Measurements from ENCODE around the gene TBC1D8.

Gene TBC1D8

GRCh38 chr2:100969998-100970397 lies 181.2 kb downstream of the TBC1D8 start:
- no peak for DNase-seq

GRCh38 chr2:100968146-100969145 lies 182.7 kb downstream of the TBC1D8 start:
- no peak for DNase-seq

- no peak for DNase-seq
Measured at GRCh38 chr2:100967716-100968115, 183.5 kb downstream of the TBC1D8 start.

GRCh38 chr2:100965596-100965995 lies 185.6 kb downstream of the TBC1D8 start:
- no peak for DNase-seq

GRCh38 chr2:100964681-100965169 lies 186.5 kb downstream of the TBC1D8 start:
- DNase-seq: no peak

GRCh38 chr2:100964222-100964621 lies 187.0 kb downstream of the TBC1D8 start:
- no peak for DNase-seq

GRCh38 chr2:100963026-100963375 lies 188.2 kb downstream of the TBC1D8 start:
- no peak for DNase-seq

- DNase-seq: no peak
Measured at GRCh38 chr2:100962366-100963025, 188.7 kb downstream of the TBC1D8 start.

GRCh38 chr2:100960688-100961087 lies 190.5 kb downstream of the TBC1D8 start:
- no peak for DNase-seq

- no peak for DNase-seq
Measured at GRCh38 chr2:100959225-100959880, 191.8 kb downstream of the TBC1D8 start.

GRCh38 chr2:100957996-100958653 lies 193.1 kb downstream of the TBC1D8 start:
- DNase-seq: no peak
